HG03457 (cell line): Measurements from ENCODE around the gene NAA35.
"Not testable (repeated sequence)": the region's sequence is repeated elsewhere in the genome, so short reads cannot be mapped to it uniquely, and the experiment has no call there.

Experiments
- ATAC-seq: cut with Tn5 transposase; IDR thresholded peaks from one replicate; pipeline ENCODE4 v1.9.1; 2021; ENCODE audit warnings: moderate number of reproducible peaks; ENCODE audit not compliant: unreplicated experiment

Gene NAA35

DNA sequence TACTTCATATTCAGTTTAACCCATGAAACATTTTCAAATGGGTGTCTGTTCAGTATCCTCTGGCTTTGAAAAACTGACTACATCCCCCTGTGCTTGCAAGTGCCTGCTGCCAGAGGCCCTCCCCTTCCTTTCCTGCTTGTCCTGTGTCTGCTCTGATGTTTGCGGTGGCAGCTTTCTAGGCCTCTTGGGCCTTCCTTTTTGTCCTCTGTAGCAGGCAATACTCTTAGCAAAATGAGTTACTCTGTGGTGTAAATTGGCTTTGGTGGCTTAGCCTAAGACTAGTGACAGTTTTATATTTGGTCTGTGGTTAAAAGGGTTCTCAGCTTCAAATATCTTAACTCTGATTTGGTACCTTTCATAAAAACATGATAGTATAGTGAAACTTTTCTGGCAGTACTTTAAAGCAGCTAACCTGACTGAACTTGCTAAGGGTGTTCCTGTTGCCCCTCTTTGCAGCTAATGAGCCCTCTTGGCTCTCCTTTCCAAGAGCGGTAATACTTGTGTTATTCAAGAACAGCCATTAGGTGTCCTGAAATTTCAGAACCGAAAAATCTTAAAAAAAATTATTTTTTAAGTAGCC, 81.8 kb downstream of the NAA35 start:
- no peak for ATAC-seq

DNA sequence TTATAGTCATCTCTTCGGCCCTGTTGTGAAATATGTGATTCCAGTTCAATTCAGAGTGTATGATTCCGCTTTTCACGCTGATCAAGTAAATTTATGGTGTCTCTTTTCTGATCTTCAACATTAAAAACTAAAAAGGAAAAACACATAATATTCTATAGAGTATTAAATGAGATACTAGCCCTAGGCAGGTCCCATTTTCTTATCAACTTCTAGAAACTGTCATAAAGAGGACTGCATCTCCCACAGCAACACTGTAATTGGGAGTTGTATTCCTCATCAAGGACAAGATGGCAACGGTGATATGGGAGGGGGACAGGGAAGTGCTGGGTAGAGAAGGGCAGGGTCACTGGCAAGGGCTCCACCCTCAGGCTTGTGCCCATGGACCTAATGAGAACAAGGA, 86.8 kb downstream of the NAA35 start:
- no peak for ATAC-seq

DNA sequence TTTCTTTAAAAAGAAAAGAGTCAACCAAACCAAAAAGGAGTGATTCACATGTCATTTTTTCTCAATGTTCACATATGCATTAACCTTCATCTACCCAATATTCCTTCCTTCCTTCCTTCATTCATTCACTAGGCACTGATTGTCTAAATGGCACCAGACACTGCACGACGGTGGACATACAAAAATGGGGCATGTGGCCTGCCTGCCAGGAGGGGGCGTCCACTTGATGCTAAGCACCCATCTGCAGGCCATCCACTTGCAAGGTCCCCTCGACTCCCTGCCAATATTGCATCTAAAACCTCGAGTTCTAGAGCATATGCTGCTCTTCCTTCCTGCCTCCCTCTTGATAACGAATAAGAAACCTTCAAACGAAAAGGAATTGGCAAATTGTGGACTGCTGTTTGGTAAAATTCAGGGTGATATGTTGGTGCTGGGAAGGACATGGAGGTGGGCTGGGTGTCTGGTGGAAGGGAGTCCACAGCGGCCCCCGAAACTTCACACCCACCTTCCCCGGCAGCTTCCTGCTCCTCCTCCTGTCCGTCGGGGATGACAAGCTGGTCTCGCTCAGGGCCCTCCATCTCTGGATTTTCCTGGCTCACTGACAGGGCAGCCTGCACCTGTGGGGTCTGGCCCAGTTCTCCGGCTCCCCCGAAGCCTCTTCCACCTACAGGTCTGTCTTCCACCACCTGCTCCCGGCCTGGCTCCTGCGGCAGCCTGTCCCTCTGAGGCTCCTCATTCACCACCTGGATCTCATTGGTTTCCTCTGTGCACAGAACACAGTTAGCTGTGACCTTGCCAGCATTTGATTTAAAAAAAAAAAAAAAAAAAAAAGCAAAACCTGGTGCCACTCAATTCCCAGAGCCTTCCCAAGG, 94.2 kb downstream of the NAA35 start:
- ATAC-seq = no peak

DNA sequence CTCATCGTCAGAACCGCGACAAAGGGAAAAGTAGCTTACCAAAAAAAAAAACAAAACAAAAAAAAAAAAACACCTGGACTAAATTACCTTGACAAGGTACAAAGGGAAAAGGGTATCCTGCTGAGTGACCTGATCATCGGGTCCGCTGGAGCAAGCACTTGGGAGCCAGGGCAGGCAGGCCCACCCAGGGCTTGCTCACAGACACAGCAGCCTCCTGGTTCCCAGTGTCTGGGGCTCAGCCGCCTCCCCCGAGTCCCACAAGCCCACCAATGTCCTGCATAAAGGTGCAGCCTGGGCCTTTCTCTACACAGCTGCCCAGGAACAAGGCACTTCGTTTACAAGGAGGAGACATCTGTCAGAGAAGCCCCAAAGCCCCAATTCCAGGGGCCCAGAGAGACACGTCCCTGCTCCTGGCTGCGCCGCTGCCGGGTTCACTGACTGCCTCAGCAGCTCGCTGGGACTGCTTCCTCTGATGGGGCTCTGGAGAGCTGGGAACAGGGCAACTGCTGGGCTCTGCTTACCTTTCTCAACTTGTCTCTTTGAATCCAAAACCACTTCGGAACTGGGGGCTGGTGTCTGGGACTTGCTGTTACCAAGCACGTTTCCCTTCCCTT, 95.0 kb downstream of the NAA35 start:
- no peak for ATAC-seq

DNA sequence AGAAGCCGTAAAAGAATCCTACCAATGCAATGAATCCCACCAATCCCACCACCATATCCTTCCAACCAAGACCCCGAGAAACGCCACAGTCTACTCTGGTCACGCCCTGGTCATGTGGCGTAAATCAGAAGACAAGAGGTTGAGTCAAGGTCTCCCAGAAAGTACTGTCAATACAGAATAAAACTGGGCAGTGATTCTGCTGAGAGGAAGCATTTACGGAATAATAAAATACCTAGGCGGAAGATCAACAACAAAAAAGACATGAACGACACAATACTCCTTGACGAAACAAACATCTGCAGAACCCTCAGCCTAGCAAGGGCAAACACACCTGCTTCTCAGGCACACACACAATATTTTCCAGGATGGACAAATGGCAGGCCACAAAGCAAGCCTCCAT, 95.6 kb downstream of the NAA35 start:
- no peak for ATAC-seq

DNA sequence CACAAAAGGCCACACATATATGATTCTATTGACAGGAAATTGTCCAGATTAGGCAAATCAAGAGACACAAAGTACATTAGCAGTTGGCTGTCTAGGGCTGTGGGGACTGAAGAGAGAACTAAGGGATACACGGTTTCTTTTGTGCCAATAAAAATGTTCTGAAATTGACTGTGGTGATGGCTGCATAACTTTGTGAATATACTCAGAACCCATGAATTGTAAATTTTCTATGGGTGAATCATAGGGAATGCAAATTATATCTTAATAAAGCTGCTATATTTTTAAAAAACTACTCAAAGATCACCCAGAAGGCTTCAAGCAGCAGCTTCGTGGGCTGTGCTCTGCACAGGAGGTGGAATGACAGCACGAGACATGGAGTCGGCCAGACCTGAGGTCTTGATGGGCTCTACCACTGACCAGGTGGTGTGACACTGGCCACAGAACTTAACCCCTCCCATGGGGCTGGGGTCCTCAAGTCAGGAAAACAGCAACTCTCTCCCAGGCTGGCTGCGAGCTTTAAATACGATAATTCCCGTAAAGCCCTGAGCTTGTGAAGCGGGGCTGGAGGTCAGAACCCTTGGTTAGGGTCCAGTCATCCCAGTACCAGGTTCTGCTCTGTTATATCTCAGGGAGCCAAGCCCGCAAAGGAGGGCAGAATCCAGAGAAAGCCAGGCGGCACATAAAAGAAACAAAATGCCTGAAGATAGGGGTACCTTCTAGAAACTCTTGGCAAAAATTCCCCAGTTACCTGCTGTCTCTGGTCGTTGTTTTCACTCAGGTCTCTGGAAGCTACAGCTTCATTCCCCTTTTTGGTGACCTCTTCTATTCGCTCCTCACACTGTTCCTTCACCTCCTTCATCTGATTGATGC, 99.3 kb downstream of the NAA35 start:
- ATAC-seq = no peak

DNA sequence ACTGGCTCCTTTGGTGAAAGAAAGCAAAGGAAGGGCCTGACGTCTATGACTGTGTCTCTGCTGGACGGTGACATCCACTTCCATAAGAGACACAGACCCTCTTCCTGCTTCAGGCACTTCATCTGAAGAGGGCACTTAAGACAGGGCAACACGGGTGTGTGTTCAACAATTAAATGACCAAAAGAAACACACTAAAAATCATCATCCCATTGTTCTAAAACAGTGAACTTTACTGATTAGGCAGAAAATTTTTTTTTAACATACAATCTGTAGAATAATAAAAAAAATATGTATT, 99.9 kb downstream of the NAA35 start:
- no peak for ATAC-seq

DNA sequence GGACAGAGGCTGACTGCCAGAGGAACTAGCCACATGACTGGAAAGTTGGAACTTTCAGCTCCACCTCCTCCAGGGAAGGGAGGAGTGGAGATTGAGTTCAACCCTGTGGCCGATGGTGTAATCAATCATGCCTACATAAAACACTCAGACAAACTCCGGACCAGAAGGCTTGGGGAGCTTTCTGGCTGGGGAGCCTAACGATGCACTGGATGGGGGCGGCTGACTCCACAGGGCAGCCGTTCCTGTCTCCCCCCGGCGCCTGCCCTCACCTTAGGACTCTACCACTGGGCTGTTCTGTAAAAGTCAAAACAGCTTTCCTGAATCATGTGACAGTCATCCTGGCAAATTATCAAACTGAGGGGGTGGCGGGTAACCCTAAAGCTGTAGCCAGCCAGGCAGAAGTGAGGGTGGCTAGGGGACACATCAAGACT, 100.4 kb downstream of the NAA35 start:
- no peak for ATAC-seq

DNA sequence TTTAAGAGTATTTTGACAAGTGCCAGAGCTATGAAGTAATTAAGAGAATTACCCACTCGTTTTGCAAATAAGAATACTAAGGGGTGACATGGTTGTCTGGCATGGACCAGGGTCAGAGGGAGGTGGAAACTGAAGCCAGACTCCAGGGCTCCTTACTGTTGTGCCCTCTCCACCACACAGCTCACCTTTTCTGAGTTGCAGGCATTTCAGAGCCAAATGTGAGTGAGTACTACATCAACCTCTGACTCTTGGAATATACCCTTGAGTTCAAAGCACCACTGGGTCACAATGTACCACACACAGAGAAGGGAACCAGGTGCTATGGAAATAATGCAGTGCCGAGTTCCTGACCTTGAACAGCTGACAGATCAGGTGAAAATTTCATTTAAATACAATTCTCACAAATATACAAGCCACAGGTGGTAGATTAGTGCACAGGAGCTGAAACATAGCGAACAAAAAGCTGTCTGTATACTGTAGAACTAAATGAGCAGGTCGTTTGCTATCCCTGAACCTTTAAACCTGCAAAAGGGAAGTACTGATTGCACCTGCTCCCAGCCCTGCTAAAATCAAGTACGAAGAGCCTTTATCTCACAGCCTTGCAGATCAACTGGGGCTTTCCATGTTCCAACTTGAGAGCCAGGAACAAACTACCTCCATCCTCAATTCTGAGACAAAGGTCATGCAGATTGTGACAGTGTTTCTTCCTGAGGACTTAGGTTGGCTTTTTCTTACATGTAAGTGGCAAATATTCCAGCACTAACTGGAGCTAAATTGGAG, 101.4 kb downstream of the NAA35 start:
- ATAC-seq = no peak

DNA sequence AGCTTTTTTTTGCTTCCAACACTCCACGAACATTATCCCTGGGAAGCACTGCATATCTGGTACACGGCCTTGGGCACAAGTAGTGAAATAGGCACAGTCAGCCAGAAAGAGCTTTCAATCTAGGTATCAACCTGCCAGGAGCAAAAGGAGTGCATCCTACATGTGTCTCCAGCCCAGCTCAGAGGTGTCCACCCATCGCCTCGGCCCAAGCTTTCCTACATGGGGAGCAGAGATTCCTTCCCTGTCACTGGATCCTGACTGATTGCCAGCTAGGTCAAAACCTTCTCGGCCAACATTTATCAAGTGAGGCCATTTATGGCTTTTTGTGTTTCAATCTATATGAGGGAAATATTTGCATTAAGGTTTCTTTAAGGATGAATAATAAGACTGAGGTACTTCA, 102.6 kb downstream of the NAA35 start:
- no peak for ATAC-seq

DNA sequence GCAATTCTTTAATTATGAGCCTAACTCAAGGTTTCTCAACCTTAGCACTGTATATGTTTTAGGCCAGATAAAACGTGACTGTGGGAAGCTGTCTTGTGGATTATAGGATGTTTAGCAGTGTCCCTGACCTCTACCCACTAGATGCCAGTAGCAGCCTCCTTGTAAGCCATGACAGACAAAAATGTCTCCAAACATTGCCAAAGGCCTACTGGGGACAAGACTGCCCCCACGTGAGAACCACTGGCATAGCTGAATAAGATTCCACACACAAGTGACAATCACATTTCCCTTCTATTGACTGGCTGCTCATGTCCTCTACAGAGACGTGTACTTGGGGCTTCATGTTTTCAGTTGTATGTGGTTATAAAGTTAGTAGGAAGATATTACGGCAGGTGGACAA, 103.1 kb downstream of the NAA35 start:
- ATAC-seq = no peak

DNA sequence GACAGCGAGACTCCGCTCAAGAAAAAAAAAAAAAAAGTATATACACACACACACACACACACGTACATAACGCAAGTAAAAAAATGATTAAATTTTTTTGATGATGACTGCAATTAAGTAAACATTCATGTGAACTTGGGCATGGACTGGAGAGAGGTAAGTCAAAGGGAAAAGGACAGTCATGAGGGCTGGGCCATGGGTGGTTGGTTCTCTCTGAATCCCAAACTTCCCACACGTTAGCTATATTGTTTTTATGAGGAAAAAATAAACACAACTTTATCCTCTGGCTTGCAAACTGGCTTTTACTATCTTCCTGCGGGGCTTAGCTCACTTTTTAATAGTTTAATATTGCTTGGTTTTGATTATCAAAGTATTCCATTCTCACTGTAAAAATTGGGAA, 104.7 kb downstream of the NAA35 start:
- ATAC-seq = no peak

DNA sequence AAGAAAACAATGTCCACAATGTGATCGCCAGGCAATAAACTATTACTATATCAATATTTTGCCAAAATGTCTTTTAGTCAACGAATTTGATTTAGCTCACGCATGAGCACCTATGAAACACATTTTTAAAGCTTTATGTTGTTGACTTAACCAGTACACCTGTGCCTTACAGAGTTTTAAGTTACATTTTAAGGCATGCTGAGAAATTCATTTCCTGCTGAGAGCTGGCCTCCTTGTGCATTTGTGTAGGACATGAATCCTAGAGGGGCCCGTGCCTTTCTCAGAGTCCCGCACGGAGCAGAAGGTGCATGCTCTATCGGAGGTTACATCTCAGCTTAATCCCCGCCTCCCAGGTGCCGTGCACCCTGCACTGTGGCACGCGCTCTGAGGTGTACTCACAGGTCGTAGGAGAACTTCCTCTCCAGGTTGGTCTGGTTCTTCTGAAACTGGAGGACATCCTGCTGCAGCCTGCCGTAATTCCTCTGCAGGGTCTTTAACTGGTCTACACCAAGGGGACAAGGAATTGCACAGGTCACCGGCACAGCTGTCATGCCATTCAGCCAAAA, 105.2 kb downstream of the NAA35 start:
- no peak for ATAC-seq

DNA sequence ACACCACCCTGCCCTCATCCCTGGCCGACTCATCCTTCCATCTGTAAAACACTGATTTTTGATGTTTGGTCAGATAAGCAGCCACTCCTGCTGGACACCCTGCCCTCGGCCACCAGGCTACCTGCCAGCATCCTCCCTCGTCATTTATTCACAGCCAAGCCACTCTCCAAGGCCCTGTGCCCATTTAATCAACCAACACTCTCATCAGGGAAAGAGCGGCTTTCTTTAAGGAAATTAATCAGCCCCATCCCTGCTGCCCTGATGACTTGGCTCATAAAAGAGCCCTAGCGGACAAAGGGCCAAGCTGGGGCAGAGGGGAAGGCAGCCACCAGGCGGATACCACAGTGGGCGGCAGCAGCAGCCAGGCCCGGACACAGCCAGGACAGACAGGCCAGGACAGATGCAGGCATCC, 106.0 kb downstream of the NAA35 start:
- no peak for ATAC-seq

DNA sequence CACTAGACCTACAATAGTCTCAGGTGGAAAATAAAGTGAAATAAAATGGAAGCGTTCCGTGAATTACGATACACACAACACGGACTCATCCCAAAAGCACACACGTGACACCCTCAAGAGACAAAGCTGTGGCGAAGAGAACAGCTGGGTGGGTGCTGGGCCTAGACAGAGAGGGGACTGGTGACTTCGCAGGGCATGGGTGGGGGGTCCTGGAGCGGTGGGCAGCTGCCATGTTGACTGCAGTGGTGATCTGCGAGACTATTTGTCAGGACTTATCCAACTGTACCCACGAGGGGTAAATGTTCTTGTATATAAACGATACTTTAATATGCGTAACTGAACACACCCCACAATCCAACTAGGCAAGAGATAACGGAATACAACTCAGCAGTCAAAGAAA, 106.4 kb downstream of the NAA35 start:
- no peak for ATAC-seq

DNA sequence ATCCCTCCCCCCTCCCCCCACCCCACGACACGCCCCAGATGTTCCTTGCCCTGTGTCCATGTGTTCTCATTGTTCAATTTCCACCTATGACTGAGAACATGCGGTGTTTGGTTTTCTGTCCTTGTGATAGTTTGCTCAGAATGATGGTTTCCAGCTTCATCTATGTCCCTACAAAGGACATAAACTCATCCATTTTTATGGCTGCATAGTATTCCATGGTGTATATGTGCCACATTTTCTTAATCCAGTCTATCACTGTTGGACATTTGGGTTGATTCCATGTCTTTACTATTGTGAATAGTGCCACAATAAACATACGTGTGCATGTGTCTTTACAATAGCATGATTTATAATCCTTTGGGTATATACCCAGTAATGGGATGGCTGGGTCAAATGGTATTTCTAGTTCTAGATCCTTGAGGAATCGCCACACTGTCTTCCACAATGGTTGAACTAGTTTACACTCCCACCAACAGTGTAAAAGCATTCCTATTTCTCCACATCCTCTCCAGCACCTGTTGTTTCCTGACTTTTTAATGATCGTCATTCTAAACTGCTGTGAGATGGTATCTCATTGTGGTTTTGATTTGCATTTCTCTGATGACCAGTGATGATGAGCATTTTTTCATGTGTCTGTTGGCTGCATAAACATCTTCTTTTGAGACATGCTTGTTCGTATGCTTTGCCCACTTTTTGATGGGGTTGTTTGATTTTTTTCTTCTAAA, 107.2 kb downstream of the NAA35 start:
- ATAC-seq = not testable (repeated sequence)

DNA sequence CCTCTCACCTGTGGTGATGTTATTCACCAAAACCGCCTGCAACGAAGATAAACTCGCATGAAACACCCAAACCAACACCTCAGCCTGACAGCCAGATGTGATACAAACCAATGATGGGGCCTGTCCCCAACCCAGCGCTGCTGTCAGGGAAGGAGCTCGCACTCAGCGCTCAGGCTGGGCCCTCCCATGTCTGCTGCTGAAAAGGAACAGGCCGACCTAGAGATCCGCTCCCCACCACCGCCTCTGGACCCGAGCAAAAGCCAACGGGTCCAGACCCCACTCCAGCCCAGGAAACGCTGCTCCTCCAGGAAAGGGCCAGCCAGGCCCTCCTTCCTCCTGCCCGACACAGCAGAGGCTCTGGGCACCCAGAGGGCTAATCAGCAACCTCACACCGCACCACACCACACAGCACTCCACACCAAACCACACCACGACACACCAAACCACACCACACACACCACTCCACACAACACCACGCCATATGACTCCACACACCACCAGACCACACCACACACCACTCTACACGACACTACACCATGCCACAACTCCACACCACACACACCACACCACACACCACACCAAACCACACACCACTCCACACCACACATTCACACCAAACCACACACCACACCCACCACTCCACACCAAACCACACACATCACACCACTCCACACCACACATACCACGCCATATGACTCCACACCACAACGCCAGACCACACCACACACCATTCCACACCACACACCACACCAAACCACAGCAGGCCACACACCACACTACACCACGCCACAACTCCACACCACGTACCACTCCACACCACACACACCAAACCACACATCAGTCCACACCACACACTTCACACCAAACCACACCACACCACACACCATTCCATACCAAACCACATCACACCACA, 111.9 kb downstream of the NAA35 start:
- ATAC-seq = no peak

DNA sequence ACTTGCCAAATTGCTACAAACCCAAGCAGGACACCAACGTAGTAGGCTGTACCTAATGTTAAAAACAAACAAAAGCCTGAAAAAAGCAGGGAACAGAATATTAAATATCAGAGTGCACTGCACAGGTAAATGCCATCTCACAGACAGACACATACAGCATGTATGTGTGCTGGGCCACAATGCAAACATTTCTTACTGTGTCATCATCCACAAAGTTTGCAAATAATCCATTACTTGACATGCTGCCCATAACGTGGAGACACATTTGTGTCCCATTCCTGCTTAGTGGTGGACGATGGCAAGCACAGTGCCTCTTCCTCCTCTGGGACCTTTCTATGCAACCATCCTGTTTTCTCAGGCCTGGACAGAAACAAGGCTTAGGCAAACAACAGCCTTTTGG, 113.7 kb downstream of the NAA35 start:
- no peak for ATAC-seq

DNA sequence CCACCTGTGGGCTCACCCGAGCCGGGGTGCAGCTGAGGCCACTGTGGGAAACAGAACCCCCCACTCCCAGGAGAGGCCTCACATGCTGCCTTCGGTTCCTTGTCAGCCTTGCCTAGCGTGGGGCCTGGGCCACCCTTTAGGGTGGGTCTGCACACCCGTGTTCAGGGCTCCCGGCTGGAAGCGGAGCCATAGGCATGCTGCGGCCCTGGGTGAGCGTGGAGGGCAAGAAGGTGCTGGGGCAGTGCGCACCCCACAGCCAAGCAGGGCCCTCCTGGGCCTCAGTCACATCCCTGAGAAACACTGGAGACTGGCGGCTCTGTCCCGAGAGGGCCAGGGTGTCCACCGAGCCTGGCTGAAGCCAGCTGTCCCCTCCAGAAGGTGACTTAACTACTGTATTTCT, 116.5 kb downstream of the NAA35 start:
- ATAC-seq = no peak
